Transverse colon (tissue), 4 donors: Measurements from ENCODE around the gene NKD2. TPM values are rescaled to one million over a fixed set of nuclear protein-coding genes. Genes with fewer than 3 reads are reported as not detected.

ENCODE experiments used
- DNase-seq: peaks from one replicate; pipeline ENCODE4 v3.0.0-alpha.2; 2019
- H3K27ac ChIP-seq, 4 donors: fragments of 200-600 bp; sonication (generic); 2 replicates each; pipeline ENCODE4 v1.5.1; 2016 to 2018; ENCODE audit warnings: inconsistent platforms in 4 of 4
- H3K27me3 ChIP-seq: fragments of 200-600 bp; sonication (generic); 2 replicates; pipeline ENCODE4 v1.5.1; 2017; ENCODE audit warnings: inconsistent platforms
- H3K36me3 ChIP-seq, 4 donors: fragments of 200-600 bp; sonication (generic); 2 replicates each; pipeline ENCODE4 v1.5.1; 2017 to 2019; ENCODE audit warnings: inconsistent platforms in 4 of 4
- H3K4me1 ChIP-seq, 4 donors: fragments of 200-600 bp; sonication (generic); 2 replicates each; pipeline ENCODE4 v1.5.1; 2017 to 2020; ENCODE audit warnings: inconsistent platforms in 4 of 4
- H3K4me3 ChIP-seq, 4 donors: fragments of 200-600 bp; sonication (generic); 1 replicate in 1 of 4; 2 replicates in 3 of 4; pipeline versions ENCODE4 v1.5.1 to v1.6.1; 2017 to 2019; ENCODE audit warnings: inconsistent platforms in 4 of 4
- H3K9me3 ChIP-seq, 2 donors: fragments of 200-600 bp; sonication (generic); 2 replicates each; pipeline ENCODE4 v1.5.1; 2017 to 2019; ENCODE audit warnings: inconsistent platforms in 2 of 2
- EP300 ChIP-seq: sonication (generic); formaldehyde crosslinking; IDR thresholded peaks from one replicate; pipeline ENCODE4 v1.6.1; 2017; ENCODE audit warnings: antibody characterized with exemption, low read depth
- POLR2A ChIP-seq: fragments of 450-650 bp; IDR thresholded peaks from one replicate; pipeline ENCODE4 v1.6.1; 2016; ENCODE audit warnings: antibody characterized with exemption, mild to moderate bottlenecking, moderate library complexity
- POLR2AphosphoS5 ChIP-seq, 3 donors: sonication (generic); formaldehyde crosslinking; IDR thresholded peaks; one replicate each; pipeline ENCODE4 v1.6.1; 2016; ENCODE audit warnings: antibody characterized with exemption in 3 of 3
- WGBS, 2 donors: methylation state at CpG; one replicate each; pipeline ENCODE4 v1.1.5; 2018; ENCODE audit warnings: low coverage in 1 of 2; 5-methylcytosine and 5-hydroxymethylcytosine counted together
- in situ Hi-C, 4 donors: fragments of 200-750 bp; cut with MboI; loops; one replicate each; pipeline versions ENCODE4 v1.15.0 to v1.15.1; 2017; ENCODE audit warnings: low sequenced_read_pairs in 3 of 4, low pct_ligation_motif_present in 1 of 4, low pct_unique_long_range_greater_than_20kb in 1 of 4
- intact Hi-C: fragments of 100-400 bp; cut with DNase I; formaldehyde crosslinking; loops from one replicate; pipeline ENCODE4 v1.15.1; 2023; ENCODE audit warnings: low total_unique reads
- total RNA-seq, 4 donors: library from RNA; depleted of rRNA; stranded (reverse); fragments of >200 nt; gene quantifications; one replicate each; pipeline ENCODE4 v1.1.0, GENCODE V29; 2016
- TF ChIP-seq, protein P1 (sequence below), 5 experiments: fragments of 200-600 bp in 3 of 5; fragments of 450-650 bp in 2 of 5; sonication (generic) in 3 of 5; IDR thresholded peaks; 1 replicate in 2 of 5; 2 replicates in 3 of 5; pipeline ENCODE4 v1.5.1; 2016 to 2017; ENCODE audit warnings: antibody characterized with exemption in 5 of 5, inconsistent platforms in 3 of 5, mild to moderate bottlenecking in 2 of 5, moderate library complexity in 1 of 5

Gene NKD2
- total RNA-seq, 4 donors from 2014 or later = 0.41 to 0.80 TPM; not detected in 2

GRCh38 chr5:1011741-1012312, 3.2 kb downstream of the NKD2 start:
- Histone ChIP-seq H3K27me3 (peaks cover 48% of the 10 kb centered on the region), H3K4me3 (no peak overlapping the region), H3K4me1 (peaks cover 4 to 16% (median 11%) of the 10 kb centered on the region in 4 donors), H3K27ac (no peak overlapping the region), H3K9me3 (no peaks in the 10 kb centered on the region), H3K36me3 (no peaks in the 10 kb centered on the region)
- in situ Hi-C loops = loop anchor here in 1 of 4 donors (25.0 kb wide), 1 partner anchor 125 kb away; no protein-coding TSS in a partner anchor
- WGBS, 2 donors = 77% methylated on average over 19 of the region's 19 CpGs; no CpG with 5 or more reads in 1 of the 2 donors
- TF ChIP-seq, protein P1, sequence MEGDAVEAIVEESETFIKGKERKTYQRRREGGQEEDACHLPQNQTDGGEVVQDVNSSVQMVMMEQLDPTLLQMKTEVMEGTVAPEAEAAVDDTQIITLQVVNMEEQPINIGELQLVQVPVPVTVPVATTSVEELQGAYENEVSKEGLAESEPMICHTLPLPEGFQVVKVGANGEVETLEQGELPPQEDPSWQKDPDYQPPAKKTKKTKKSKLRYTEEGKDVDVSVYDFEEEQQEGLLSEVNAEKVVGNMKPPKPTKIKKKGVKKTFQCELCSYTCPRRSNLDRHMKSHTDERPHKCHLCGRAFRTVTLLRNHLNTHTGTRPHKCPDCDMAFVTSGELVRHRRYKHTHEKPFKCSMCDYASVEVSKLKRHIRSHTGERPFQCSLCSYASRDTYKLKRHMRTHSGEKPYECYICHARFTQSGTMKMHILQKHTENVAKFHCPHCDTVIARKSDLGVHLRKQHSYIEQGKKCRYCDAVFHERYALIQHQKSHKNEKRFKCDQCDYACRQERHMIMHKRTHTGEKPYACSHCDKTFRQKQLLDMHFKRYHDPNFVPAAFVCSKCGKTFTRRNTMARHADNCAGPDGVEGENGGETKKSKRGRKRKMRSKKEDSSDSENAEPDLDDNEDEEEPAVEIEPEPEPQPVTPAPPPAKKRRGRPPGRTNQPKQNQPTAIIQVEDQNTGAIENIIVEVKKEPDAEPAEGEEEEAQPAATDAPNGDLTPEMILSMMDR (IDR thresholded peaks at IDR 0.05) = no peak
- no peak for TF ChIP-seq EP300
- no peak for TF ChIP-seq POLR2AphosphoS5 (IDR thresholded peaks at IDR 0.05)
- TF ChIP-seq POLR2A = no peak
- DNase-seq = no peak
- intact Hi-C loops = no loop called here

GRCh38 chr5:1012313-1012841, 3.8 kb downstream of the NKD2 start:
- 78% methylated on average over 12 of the region's 12 CpGs; no CpG with 5 or more reads in 1 of the 2 donors for WGBS, 2 donors
- no peak overlapping the region for H3K27ac ChIP-seq
- H3K9me3 ChIP-seq = no peaks in the 10 kb centered on the region
- no peak for DNase-seq
- H3K4me3 ChIP-seq = no peak overlapping the region
- no peaks in the 10 kb centered on the region for H3K36me3 ChIP-seq
- intact Hi-C loops (no loop called here), in situ Hi-C loops (loop anchor here in 1 of 4 donors (25.0 kb wide), 1 partner anchor 125 kb away; no protein-coding TSS in a partner anchor)
- no peak for TF ChIP-seq EP300
- TF ChIP-seq, protein P1 (IDR thresholded peaks at IDR 0.05) = no peak
- TF ChIP-seq POLR2A = no peak
- no peak for TF ChIP-seq POLR2AphosphoS5 (IDR thresholded peaks at IDR 0.05)
- H3K4me1 ChIP-seq = peaks cover 4 to 16% (median 11%) of the 10 kb centered on the region in 4 donors
- peaks cover 43% of the 10 kb centered on the region for H3K27me3 ChIP-seq

GRCh38 chr5:1012900-1013237, 4.3 kb downstream of the NKD2 start:
- Histone ChIP-seq H3K9me3 (no peaks in the 10 kb centered on the region), H3K27ac (no peak overlapping the region), H3K4me1 (peaks cover 4 to 16% (median 11%) of the 10 kb centered on the region in 4 donors), H3K4me3 (no peak overlapping the region), H3K27me3 (peaks cover 38% of the 10 kb centered on the region), H3K36me3 (no peaks in the 10 kb centered on the region)
- intact Hi-C loops = no loop called here
- WGBS, 2 donors = 78% methylated on average over 7 of the region's 7 CpGs; no CpG with 5 or more reads in 1 of the 2 donors
- TF ChIP-seq POLR2A (no peak), POLR2AphosphoS5 (IDR thresholded peaks at IDR 0.05) (no peak), EP300 (no peak)
- TF ChIP-seq, protein P1 (IDR thresholded peaks at IDR 0.05) = no peak
- in situ Hi-C loops = loop anchor here in 1 of 4 donors (25.0 kb wide), 1 partner anchor 124 kb away; no protein-coding TSS in a partner anchor
- DNase-seq = no peak

- H3K27me3 ChIP-seq = peaks cover 33% of the 10 kb centered on the region
- TF ChIP-seq, protein P1 (IDR thresholded peaks at IDR 0.05) = no peak
- no peak for TF ChIP-seq EP300
- TF ChIP-seq POLR2A = no peak
- TF ChIP-seq POLR2AphosphoS5 (IDR thresholded peaks at IDR 0.05) = no peak
- no peaks in the 10 kb centered on the region for H3K36me3 ChIP-seq
- WGBS, 2 donors = 95% methylated on average over 18 of the region's 19 CpGs; no CpG with 5 or more reads in 1 of the 2 donors
- no peak for DNase-seq
- intact Hi-C loops = no loop called here
- H3K4me1 ChIP-seq = peaks cover 4 to 12% (median 11%) of the 10 kb centered on the region in 4 donors
- no peak overlapping the region for H3K27ac ChIP-seq
- in situ Hi-C loops = loop anchor here in 1 of 4 donors (25.0 kb wide), 1 partner anchor 124 kb away; no protein-coding TSS in a partner anchor
- no peaks in the 10 kb centered on the region for H3K9me3 ChIP-seq
- H3K4me3 ChIP-seq = no peak overlapping the region
Measured at GRCh38 chr5:1013238-1013947, 4.8 kb downstream of the NKD2 start.
